Fibroblast of skin of left biceps (primary cell): ENCODE data around the gene UBE2A.

ENCODE experiments used
- DNase-seq, 2 experiments: peaks; one replicate each; pipeline ENCODE4 v3.0.0-alpha.2; 2013; ENCODE audit warnings: low read depth in 2 of 2

Gene UBE2A

DNA sequence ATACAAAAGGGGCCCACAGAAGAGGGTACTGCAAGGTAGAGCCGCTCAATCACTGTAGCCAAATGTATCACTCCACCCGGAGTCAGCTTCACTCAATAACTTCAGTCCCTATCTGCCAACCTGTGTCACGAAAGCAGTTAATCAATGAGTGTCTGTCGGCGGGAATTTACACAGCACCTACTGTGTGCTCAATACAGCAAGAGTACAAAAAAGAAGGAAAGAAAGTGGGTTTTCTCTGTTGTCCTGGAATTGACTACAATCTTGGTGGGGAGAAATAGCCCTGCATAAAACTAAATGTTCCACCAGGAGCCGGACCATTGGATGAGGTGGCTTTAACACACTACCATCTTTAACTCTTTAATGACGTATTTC is 32.6 kb downstream of the UBE2A start:
- DNase-seq: no peak

DNA sequence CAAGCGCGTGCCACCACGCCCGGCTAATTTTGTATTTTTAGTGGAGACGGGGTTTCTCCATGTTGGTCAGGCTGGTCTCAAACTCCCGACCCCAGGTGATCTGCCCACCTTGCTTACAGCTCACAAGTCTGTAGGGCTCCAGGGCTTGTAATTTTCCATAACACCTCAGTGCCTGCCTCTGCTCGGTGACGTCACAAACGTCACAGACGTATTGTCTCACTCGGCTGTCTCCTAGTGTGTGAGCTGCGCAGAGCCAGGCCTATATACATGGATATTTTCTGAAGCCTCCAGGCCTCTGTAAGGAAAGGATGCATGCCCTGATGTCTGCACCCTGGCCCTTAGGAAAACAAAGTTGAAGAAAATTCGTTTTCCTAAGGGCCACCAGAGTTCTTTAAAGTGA is 40.4 kb downstream of the UBE2A start:
- DNase-seq: no peak

DNA sequence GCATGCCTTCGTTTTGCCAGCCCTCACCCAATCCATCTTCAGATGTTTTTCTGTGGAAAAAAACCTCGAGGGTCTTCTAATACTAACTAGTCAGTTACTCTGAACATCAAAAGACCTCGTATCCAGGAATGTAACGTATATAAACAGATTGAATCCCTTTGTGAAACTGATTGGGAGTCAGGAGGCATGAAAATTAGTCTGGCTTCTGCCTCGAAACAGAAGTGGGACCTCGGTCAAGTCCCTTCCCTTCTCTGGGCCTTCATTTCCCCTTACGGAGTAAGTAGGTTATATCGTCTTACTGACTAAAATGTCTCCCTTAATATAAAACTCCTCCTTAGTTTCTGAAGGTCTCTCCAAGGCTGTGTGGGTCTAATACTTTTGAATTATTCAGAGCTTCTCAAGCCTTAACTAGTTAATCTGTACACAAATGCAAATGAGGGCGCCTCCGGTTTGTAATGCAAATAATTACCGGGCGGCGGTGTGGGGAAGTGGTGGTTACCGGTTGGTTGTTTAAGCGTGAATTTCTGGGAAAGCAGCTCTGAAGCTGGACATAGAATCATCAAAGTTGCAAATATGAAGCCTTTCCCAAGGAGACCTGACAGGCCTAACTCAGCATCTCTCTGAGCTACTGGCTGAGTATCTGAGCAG is 43.3 kb downstream of the UBE2A start:
- no peak for DNase-seq

DNA sequence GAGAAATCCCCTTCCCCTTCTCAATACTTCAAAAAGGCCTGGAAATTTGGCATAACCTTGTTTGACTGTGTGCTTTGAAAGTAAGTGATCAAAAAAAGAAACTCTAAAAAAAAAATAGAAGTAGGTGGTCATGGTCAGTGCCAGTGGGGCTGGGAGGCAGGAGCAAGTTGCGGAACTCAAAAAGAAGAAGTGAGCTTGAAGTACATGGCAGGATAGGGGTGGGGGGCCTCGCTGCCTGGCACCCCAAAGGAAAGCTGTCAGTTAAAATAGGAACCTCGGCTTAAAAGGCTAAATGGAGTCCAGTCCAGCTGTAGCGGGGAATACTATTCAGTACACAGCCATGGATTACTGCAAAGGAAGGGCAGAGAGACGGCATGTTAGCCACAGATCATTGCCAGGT is 44.1 kb downstream of the UBE2A start:
- no peak for DNase-seq

- DNase-seq: peak; percentile 43 to 45
Observed at GRCh38 chrX:119622356-119623232, 48.2 kb downstream of the UBE2A start.

GRCh38 chrX:119624417-119624816 is 50.1 kb downstream of the UBE2A start:
- no peak for DNase-seq

DNA sequence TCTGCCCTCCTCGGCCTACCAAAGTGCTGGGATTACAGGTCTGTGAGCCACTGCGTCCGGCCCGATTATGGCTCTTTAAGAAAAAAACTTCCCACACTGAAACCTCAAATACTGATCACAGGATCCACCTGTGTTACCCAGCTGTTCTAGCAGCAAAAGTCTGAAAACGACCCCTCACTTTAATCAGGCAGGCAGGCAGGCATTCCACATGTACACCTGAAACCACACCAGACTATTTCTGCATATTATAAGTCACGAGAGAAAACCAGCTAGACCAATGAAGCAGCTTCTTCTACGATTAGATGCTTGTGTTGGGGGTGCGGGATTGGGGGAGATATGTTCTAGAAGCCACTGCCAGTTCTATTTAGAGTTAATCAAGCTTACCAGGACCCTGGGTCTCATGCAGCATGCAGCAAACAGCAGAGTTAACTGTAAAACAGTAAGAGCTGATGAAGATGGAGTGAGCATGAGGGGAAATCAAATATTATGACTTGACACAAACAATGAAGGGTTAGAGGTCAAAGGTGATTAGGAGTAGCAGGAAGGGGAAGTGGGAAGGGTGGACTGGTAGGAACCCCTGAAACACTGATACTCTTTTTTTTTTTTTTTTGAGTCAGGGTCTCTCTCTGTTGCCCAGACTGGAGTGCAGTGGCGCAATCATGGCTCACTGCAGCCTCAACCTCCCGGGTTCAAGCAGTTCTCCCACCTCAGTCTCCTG is 50.7 kb downstream of the UBE2A start:
- no peak for DNase-seq

- no peak for DNase-seq
Observed at GRCh38 chrX:119625843-119626242, 51.5 kb downstream of the UBE2A start.
